NCI-H187 treated with DMSO at 0.1 percent for 48 hours (cell line): ENCODE results near the gene EMC10.
"Not testable (repeated sequence)": the region's sequence is repeated elsewhere in the genome, so short reads cannot be mapped to it uniquely, and the experiment has no call there.

ENCODE experiments used
- DNase-seq: peaks from one replicate; lab custom pipeline; 2025; lab: John Stamatoyannopoulos, UW

The EMC10 gene

DNA sequence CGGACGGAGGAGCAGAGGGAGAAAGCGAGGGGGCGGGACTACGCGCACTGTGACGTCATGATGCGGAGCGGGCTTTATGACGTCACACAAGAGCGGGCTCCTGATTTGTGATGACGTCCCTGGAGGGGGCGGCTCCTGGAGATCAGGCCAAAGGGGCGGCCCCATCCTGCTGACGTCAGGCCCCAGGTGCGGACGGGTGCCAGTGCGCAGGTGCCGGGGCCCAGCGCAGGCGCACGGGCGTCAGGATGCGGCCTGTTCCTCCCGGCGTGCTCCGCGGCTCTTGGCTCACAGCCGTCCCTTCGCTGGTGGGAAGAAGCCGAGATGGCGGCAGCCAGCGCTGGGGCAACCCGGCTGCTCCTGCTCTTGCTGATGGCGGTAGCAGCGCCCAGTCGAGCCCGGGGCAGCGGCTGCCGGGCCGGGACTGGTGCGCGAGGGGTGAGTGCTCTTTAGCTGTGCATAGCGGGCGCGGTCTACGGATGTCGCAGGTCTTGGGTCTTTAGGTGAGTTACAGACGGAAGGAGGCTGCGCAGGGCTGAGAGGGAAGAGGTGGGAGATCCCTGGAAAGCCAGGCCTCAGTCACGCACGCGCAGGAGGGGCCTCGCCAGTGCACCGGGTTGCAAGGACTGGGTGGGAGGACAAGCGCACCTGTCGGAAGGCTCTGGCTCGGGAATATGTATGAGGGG is at the start of gene EMC10, which contains the start of gene GARIN5A:
EMC10 (plus strand) TSS at position 284 of the 683 bp plus-strand sequence; CDS start at position 322, 38 bp downstream.
GARIN5A (minus strand) TSS at position 625 of the 683 bp plus-strand sequence; CDS start at position 165, 460 bp downstream.
- peak; percentile 19 for DNase-seq

DNA sequence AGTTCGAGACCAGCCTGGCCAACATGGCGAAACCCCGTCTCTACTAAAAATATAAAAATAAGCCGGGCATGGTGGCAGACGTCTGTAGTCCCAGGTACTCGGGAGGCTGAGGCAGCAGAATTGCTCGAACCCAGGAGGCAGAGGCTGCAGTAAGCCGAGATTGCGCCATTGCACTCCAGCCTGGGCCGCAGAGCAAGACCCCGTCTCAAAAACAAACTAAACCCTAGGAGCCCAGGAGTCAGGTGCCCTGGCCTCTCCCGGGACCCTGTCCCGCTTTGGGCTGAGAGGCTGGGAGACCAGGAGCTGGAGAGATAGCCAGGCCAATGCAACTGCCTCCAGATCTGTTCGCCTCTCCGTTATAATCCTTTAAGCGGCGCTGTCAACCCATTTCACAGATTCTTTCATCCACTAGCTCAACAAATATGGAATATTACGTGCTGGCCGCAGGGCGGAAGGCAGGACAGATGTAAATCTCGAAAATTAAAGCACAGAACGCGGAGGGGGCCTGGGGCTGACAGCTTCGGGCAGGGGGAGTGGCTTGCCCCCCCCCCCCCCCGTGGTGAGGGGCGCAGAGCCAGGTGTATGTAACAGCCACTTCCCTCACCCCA is 48.9 kb upstream of the EMC10 start:
- DNase-seq: no peak

DNA sequence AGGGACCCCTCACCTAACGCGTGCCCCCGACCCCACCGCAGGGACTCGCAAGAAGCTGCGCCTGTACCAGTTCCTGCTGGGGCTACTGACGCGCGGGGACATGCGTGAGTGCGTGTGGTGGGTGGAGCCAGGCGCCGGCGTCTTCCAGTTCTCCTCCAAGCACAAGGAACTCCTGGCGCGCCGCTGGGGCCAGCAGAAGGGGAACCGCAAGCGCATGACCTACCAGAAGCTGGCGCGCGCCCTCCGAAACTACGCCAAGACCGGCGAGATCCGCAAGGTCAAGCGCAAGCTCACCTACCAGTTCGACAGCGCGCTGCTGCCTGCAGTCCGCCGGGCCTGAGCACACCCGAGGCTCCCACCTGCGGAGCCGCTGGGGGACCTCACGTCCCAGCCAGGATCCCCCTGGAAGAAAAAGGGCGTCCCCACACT is 48.3 kb upstream of the EMC10 start:
- DNase-seq: no peak

DNA sequence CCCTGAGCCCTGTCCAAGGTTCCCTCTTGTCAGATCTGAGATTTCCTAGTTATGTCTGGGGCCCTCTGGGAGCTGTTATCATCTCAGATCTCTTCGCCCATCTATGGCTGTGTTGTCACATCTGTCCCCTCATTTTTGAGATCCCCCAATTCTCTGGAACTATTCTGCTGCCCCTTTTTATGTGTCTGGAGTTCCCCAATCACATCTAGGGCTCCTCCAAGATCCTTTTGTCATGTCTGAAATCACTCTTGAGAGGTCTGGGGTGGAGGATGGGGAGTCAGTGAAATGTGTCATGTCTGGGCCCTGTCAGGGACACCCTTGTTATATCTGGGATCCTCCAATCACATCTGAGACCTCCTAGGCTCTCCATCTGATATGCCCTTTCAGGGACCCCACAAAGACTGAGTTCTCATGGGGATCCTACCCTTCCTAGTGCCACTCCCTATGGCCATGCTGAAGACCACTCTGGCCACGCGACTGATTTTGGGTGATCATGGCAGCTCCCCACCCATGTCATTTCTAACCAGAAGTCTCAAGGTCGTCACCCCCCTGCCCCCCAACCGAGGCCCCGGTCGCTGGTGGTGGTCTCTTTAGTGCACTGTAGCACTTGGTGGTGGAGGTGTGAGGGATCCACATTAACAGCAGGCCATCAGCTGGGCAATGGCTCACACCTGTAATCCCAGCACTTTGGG is 47.4 kb upstream of the EMC10 start:
- DNase-seq: no peak

DNA sequence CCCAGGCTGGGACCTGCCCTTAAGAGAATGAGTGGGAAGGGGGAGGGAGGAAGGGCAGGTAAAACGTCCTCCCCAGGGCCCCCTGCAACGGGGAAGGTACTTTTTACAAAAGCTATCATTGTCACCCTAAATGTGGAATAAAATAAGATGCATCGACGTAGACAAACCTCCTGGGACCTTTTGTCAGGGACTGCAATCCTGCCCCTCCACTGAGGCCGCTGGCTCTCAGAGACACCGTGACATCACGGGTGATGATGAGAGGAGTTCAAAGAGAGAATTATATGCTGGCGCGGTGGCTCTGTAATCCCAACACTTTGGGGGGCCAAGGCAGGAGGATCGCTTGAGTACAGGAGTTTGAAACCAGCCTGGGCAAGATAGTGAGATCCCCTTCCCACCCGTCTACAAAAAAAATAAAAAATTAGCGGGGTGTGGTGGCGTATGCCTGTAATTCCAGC is 45.4 kb upstream of the EMC10 start:
- no peak for DNase-seq

DNA sequence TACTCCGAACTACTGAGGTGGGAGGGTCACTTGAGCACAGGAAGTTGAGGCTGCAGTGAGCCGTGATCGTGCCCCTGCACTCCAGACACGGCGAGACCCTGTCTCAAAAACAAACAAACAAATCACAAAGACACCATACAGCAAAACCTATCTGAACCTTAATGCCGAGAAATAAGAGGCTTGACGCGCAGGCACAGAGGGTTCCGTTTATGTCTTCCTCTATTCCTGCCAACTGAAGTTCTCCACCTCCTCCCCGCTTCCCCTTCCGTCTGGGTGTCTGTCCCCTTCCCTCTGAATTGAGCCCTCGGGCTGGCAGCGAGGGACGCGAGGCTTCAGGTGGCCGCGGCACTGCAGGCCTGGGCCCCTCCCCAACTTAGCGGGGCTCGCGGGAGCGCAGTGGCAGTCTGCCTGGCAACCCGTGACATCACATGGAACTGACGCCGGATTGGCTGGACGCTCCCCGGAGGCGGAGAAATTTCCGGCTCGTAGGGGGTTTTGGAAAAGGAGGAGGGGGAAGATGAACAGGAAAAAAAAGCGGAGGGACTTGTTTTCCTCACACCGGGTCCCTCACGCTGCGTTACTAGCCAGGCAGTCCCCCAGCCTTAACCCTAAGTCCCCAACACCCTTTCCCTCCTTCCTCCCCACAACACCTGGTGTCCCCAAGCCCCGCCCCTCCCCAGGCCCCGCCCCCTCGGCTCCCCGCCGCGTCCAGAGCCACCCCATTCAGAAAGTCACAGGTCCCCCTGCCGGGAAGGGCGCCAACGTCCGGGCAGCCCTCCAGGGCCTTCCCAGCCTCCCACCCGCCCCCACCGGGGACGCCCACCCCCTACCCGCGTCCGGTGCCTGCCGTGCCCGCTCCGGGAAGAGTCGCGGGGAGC is 44.7 kb upstream of the EMC10 start:
- DNase-seq: no peak

DNA sequence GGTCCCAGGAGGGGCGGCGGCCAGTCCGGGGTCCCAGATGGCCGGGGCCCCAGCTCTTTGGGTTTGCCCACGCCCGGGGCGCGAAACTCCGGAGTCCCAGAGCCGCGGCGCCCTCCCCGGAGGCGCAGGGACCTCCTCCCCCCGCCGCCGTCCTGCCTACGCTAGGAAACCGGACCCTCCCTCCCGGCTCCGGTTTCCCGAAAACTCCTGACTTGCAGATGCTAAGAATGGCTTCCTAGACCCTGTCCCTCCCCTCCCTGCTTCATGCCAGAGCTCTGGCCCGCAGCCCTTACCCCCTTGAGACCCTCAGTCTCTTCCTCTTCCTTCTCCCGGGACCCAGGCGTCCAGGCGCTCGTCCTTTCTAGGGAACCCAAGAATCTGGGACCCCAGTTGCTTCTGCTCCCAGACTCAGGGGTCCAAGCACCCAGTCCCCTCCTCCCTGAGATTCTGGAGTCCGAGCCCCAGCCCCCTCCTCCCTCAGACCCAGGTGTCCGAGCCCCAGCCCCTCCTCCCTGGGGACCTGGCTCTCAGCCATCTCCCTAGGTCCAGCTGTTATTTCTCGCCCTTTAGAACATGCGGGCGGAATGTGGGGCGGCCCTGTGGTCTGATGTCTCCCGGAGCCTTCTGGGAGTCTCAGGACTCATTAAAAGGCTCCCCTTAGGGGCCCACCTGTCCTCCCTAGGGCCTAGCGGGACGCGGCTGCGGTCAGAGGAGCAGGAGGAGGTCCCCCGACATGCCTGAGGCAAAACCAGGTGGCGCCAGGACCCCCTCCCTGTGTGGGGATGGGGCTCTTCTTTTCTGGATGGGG is 43.9 kb upstream of the EMC10 start, which contains the start of gene MYBPC2:
MYBPC2 (plus strand) TSS at position 672 of the 808 bp plus-strand sequence; CDS start at position 734, 62 bp downstream.
- no peak for DNase-seq

DNA sequence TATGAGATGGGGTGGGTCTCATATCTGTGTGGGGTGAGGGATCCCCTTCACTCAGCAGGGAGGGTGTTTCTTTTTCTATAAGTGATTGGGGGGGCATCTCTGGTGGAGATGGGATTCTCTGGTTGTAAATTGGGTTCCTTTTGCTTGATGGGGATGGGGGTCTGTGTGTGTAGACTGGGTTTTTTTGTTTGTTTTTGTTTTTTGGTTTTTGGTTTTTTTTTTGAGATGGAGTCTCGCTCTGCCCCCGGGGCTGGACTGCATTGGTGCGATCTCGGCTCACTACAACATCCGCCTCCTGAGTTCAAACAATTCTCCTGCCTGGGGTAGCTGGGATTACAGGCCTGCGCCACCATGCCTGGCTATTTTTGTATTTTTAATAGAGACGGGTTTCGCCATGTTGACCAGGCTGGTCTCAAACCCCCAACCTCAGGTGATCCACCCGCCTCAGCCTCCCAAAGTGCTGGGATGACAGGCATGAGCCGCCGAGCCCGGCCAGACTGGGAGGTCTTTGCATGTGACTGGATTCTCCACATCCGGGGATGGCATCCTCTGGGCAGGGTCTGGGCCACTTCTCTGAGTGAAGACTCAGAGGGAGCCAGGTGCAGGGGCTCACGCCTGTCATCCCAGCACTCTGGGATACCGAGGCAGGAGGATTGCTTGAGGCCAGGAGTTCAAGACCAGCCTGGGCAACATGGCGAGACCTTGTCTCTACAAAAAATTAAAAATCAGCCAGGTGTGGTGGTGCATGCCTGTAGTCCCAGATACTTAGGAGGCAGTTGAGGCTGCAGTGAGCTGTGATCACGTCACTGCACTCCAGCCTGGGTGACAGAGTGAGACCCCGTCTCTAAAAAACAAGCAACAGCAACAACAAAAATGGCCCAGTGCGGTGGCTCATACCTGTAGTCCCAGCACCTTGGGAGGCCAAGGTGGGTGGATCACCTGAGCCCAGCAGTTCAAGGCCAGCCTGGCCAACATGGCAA is 42.8 kb upstream of the EMC10 start:
- DNase-seq: no peak

DNA sequence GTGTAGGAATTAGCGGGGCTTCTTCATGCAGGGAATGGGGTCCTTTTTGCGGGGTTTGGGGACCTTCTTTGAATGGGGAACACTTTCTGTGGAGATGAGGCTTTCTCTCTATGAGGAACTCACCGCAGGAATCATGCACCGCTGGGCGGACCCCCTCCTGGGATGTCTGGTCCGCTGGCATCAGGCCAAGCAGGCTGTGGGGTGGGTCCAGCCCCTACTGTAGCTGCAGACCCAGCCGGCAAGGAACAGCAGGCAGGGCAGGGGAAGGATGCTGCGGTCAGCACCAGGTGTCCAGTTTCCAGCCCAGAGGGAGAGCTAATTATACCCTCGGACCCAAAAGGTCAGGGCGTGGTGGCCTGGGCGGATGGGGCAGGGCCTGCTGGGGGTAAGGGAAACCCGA is 41.8 kb upstream of the EMC10 start:
- no peak for DNase-seq

DNA sequence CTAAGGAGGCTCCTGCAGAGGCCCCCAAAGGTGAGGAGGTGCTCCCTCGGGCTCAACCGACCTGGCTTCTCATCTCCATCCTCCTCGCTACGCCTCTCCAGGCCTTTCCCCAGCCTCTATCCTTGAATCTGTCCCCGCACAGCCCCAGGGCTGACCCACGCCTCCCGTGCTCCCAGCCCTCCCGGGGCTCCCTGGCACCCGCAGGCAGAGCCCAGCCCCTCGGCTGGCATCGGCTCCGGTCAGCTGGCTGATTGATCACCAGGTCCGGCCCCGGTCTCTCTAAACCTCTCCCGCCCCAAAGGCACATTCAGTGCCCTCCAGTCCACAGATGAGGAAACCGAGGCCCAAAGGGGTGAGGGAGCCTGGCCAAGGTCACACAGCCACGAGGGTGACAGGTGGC is 41.1 kb upstream of the EMC10 start:
- no peak for DNase-seq

DNA sequence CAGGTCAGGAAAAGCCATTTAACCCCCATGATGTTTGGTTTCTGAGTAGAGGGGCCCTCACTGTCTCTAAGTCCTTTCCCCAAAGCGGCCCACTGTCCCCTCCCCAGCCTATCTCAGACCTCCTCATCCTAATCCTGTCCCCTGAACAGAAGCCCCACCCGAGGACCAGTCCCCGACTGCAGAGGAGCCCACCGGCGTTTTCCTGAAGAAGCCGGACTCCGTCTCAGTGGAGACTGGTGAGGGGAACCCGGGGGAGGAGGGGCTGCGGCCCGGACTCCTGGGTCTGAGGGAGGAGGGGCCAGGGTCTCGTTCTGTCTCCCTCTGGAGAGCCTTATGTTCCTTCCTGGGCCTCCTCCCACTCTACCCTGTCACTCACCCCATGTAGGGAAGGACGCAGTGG is 40.7 kb upstream of the EMC10 start:
- DNase-seq: no peak

DNA sequence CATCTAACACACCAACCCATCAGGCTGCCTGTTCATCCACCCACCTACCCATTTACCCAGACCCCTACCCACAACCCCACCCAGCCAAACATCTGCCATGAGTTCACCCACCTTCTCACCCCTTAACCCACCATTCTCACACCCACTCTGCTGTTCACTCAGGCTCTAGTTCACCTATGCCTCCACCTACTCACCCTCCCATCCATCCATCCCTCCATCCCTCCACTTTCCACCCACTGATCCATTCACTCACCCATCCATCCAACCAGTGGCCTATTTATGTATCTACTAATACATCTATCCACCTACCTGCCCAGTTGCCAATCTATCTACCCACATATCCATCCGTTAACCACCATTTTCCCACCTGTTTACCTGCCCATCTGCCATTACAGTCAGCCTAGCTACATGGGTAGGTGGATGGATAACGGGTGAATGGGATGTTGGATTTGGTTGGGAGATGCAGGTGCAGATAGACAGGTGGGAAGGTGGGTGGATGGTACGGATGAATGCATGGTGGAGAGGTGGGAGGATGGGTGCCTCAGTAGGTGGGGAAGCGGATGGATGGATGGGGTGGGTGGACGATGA is 38.4 kb upstream of the EMC10 start:
- DNase-seq: no peak

DNA sequence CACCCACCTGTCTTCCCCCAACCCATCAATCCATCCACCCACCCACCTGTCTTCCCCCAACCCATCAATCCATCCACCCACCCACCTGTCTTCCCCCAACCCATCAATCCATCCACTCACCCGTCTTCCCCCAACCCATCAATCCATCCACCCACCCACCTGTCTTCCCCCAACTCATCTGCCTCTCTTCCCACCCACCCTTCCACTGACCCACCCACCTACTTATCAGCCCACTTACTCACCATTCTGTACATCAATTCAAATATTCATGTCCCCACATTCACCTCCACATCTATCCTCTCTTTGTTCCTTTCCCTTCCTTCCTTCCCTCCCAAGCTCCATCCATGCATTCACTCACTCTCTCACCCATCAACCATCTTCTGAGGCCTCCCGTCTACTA is 37.2 kb upstream of the EMC10 start:
- DNase-seq: not testable (repeated sequence)

DNA sequence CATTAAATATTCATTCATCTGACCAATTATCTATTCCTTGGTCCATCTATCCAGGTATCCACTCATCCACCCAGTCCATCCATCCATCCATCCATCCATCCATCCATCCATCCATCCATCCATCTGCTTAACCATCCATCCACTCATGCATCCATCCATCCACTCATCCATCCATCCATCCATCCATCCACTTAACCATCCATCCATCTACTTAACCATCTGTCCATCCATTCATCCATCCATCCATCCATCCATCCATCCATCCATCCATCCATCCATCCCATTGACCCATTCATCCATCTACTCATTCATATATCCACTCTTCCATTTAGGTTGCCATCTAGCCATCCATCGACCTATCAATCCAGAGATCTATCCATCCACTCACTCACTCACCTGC is 32.2 kb upstream of the EMC10 start:
- no peak for DNase-seq

DNA sequence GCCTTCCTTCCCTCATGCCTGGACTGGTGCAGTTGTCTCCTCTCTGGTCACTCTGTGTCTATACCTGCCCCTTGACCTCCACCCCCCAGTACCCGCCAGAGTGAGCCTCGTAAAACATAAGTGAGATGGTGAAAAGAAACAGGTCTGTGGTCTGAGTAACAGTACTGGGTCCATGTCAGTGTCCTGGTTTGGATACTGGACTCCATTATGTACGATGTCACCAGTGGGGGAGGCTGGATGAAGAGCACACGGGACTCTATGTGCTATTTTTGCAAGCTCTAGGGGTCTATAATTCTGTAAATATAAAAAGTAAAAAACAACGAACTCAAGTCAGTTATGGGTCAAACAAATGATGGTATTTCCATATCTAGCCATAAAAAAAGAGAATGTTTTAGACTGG is 29.3 kb upstream of the EMC10 start:
- DNase-seq: no peak

DNA sequence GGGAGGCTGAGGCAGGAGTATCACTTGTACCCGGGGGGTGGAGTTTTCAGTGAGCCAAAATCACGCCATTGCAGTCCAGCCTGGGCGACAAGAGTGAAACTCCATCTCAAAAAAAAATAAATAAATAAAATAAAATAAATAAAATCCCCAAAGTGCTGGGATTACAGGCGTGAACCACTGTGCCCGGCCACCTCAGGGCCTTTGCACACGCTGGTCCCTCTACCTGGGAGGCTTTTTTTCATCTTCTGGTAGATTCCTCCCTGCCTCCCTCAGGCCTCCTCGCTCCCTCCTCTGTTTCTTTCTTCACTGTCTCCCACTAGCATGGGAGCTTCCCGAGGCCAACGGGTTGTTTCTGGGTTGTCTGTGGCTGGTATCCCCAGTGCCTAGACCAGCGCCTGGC is 28.6 kb upstream of the EMC10 start:
- no peak for DNase-seq

DNA sequence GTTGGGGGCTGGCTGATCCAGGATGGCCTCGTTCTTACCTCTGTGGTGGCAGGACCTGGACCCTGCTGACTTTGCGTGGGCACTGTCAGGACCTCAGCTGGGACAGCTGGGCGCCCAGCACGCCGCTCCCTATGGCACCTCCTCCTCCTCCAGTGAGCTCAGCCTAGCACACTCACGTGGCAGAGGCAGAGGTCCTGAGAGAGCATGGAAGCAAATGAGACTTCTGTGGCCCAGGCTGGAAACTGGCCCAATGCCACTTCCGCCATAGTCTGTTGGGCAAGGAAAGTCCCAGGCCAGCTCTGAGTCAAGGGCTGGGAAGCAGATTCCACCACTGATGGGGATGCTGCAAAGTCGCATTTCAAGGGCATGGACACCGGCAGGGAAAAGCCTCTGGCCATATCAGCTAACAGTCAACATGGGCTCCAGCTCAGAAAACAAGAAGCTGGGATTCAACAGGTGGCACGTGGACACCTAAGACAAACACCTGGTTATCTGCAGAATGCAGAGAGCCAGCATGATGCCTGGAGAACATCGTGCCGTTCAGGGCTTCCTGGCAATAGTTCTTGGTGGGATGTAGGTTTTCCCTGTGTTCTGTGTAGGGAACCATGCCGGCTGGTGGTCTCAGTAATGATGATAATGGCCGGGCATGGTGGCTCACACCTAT is 26.9 kb upstream of the EMC10 start:
- DNase-seq: no peak

DNA sequence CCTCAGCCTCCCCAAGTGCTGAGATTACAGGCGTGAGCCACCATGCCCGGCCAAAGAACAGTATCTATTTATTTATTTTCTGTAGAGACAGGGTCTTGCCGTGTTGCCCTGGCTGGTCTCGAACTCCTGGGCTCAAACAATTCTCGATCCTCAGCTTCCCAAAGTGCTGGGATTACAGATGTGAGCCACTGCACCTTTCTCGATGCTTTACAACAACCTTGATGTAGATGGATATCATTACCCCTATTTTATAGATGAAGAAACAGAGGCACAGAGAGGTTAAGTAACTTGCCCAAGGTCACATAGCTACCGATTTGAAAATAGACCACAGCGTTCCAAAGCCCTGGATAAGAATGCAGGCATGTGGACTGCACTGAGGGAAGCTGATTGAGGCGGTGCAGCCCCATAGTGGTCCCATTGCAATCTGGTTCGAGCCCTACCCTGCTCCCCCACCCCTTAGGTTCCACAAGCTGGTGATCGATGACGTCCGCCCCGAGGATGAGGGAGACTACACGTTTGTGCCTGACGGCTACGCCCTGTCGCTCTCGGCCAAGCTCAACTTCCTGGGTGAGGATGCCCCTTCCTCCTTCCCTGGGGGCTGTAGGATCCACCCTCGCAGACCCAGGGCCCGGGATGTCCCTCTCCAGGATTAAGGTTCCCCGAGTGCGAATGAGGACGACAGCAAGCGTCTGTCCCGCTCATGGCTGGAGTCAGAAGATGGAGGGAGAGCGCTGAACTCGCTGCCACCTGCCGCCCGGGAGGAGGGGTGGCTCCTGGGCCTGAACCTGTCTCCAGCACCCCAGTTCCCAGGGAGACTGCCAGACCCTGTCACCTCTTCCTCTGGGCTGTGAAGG is 25.7 kb upstream of the EMC10 start:
- DNase-seq: no peak
